K562 (cell line): ENCODE results near the gene SLC28A1.

ENCODE experiments used
- CBX8 ChIP-seq: fragments of 200-600 bp; sonication (generic); IDR thresholded peaks from 2 replicates; pipeline ENCODE4 v1.6.1; 2012; ENCODE audit warnings: borderline replicate concordance, mixed run types, low read depth, mild to moderate bottlenecking, moderate library complexity, mixed read lengths, low read length, control low read depth, inconsistent platforms; ENCODE audit not compliant: poor library complexity, severe bottlenecking; ENCODE audit errors: extremely low read depth
- EGR1 ChIP-seq: fragments of 450-650 bp; conservative IDR thresholded peaks from 2 replicates; pipeline ENCODE4 v1.6.1; 2017; ENCODE audit warnings: mild to moderate bottlenecking
- TF ChIP-seq, protein P1 (sequence below), 3 experiments: IDR thresholded peaks in 2 of 3; conservative IDR thresholded peaks in 1 of 3; 2 replicates each; pipeline ENCODE4 v1.5.1; 2011 to 2012; ENCODE audit warnings: low read length in 3 of 3, mild to moderate bottlenecking in 3 of 3, control low read depth in 2 of 3, improper control_type of control experiment in 1 of 3, inconsistent platforms in 1 of 3, low read depth in 1 of 3, mixed read lengths in 1 of 3, moderate library complexity in 1 of 3; ENCODE audit not compliant: insufficient read depth in 2 of 3

DNA sequence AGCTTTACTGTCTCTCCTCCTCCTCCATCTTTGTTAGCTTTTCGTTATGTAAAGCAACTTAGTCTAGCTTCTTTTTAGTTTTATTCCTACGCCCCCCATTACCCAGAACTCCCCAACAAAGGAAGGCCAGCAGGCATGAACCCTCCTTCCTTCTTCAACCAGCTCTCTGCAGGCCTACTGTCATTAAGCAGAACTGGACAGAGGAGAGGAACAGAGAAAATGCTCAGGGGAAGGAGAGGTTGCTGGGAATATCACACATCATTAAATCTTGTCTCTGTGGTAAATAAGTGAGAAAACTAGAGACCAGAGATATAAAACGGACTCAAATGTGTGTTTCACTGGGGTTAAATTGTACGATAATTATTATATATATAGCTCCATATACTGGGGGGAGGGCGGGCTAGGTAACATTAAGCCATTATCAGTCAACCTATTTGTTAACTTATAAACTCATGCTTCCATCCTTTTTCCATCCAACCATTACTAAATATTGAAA lies 19.3 kb upstream of the SLC28A1 start:
- TF ChIP-seq, protein P1, sequence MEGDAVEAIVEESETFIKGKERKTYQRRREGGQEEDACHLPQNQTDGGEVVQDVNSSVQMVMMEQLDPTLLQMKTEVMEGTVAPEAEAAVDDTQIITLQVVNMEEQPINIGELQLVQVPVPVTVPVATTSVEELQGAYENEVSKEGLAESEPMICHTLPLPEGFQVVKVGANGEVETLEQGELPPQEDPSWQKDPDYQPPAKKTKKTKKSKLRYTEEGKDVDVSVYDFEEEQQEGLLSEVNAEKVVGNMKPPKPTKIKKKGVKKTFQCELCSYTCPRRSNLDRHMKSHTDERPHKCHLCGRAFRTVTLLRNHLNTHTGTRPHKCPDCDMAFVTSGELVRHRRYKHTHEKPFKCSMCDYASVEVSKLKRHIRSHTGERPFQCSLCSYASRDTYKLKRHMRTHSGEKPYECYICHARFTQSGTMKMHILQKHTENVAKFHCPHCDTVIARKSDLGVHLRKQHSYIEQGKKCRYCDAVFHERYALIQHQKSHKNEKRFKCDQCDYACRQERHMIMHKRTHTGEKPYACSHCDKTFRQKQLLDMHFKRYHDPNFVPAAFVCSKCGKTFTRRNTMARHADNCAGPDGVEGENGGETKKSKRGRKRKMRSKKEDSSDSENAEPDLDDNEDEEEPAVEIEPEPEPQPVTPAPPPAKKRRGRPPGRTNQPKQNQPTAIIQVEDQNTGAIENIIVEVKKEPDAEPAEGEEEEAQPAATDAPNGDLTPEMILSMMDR (IDR thresholded peaks at IDR 0.05 in 2 of 3, conservative IDR thresholded peaks at IDR 0.05 in 1 of 3; ENCODE audit: insufficient read depth in 2 of 3, low read depth in 1 of 3, low read length in 3 of 3): no peak
- TF ChIP-seq CBX8: no peak
- TF ChIP-seq EGR1: no peak
